WTC11 (cell line): ENCODE results near the gene SPRYD3. TPM values are rescaled to one million over a fixed set of nuclear protein-coding genes. Genes with fewer than 3 reads are reported as not detected.

Experiments used
- ATAC-seq: fragments of 200-7000 bp; cut with Tn5 transposase; 2 replicates; pipeline ENCODE4 v1.10.0; 2021; ENCODE audit warnings: mild to moderate bottlenecking, moderate library complexity
- CTCF ChIA-PET: fragments of 300-600 bp; sonication (Branson Sonifier 250); formaldehyde crosslinking; loops from one replicate; lab custom pipeline; 2021; ENCODE audit warnings: antibody characterized with exemption; lab: Charles Lee
- POLR2A ChIA-PET: fragments of 350-600 bp; sonication (Branson Sonifier 250); formaldehyde crosslinking; loops from one replicate; lab custom pipeline; 2021; ENCODE audit warnings: antibody characterized with exemption; lab: Charles Lee
- DNase-seq: peaks from one replicate; pipeline ENCODE4 v3.0.0; 2021; ENCODE audit warnings: low spot score
- H3K27ac Mint-ChIP-seq: 2 replicates; pipeline ENCODE4 v1.8.0; 2021; ENCODE audit warnings: mixed read lengths
- H3K27me3 Mint-ChIP-seq: 2 replicates; pipeline ENCODE4 v1.8.0; 2021; ENCODE audit warnings: low read depth, mild to moderate bottlenecking, moderate library complexity, mixed read lengths
- H3K36me3 Mint-ChIP-seq: 2 replicates; pipeline ENCODE4 v1.8.0; 2021; ENCODE audit warnings: mixed read lengths
- H3K4me1 Mint-ChIP-seq: 2 replicates; pipeline ENCODE4 v1.8.0; 2022; ENCODE audit warnings: mixed read lengths
- H3K4me3 Mint-ChIP-seq: 2 replicates; pipeline ENCODE4 v1.8.0; 2021; ENCODE audit warnings: mild to moderate bottlenecking, moderate library complexity, mixed read lengths
- H3K9me3 Mint-ChIP-seq: 2 replicates; pipeline ENCODE4 v1.8.0; 2021; ENCODE audit warnings: mixed read lengths
- ARID4B ChIP-seq: sonication (generic); formaldehyde crosslinking; IDR thresholded peaks from 2 replicates; pipeline ENCODE4 v1.8.0; 2023; ENCODE audit warnings: missing genetic modification reagents, mild to moderate bottlenecking, borderline replicate concordance
- CREB1 ChIP-seq: sonication (generic); formaldehyde crosslinking; IDR thresholded peaks from 2 replicates; pipeline ENCODE4 v1.8.0; 2023; ENCODE audit warnings: mild to moderate bottlenecking, missing genetic modification reagents
- CTCF ChIP-seq: fragments of 200-600 bp; IDR thresholded peaks from 2 replicates; pipeline ENCODE4 v1.8.0; 2022; ENCODE audit warnings: antibody characterized with exemption
- ETV6 ChIP-seq: sonication (generic); formaldehyde crosslinking; IDR thresholded peaks from 2 replicates; pipeline ENCODE4 v1.8.1; 2022; ENCODE audit warnings: mild to moderate bottlenecking, missing genetic modification reagents
- GABPB1 ChIP-seq: sonication (generic); formaldehyde crosslinking; IDR thresholded peaks from 2 replicates; pipeline ENCODE4 v1.8.1; 2023; ENCODE audit warnings: mild to moderate bottlenecking, missing genetic modification reagents
- GTF2I ChIP-seq: fragments of 250-450 bp; sonication (Bioruptor Pico); conservative IDR thresholded peaks from 2 replicates; pipeline ENCODE4 v1.4.0; 2021; ENCODE audit warnings: mild to moderate bottlenecking
- JAZF1 ChIP-seq: fragments of 250-450 bp; sonication (Bioruptor Pico); IDR thresholded peaks from 2 replicates; pipeline ENCODE4 v1.9.0; 2021; ENCODE audit warnings: moderate library complexity, mild to moderate bottlenecking, inconsistent platforms
- MLX ChIP-seq: sonication (generic); formaldehyde crosslinking; IDR thresholded peaks from 2 replicates; pipeline ENCODE4 v1.8.1; 2023; ENCODE audit warnings: mild to moderate bottlenecking, missing genetic modification reagents, moderate library complexity
- NFATC4 ChIP-seq: fragments of 250-450 bp; sonication (Bioruptor Pico); IDR thresholded peaks from 2 replicates; pipeline ENCODE4 v1.9.0; 2021; ENCODE audit warnings: mild to moderate bottlenecking
- NR1H2 ChIP-seq: sonication (generic); formaldehyde crosslinking; IDR thresholded peaks from 2 replicates; pipeline ENCODE4 v1.9.0; 2021; ENCODE audit warnings: mild to moderate bottlenecking, moderate library complexity, missing genetic modification reagents
- PREB ChIP-seq: sonication (generic); formaldehyde crosslinking; IDR thresholded peaks from 2 replicates; pipeline ENCODE4 v1.8.1; 2022; ENCODE audit warnings: mild to moderate bottlenecking, missing genetic modification reagents, moderate library complexity, borderline replicate concordance
- SP1 ChIP-seq: sonication (generic); formaldehyde crosslinking; conservative IDR thresholded peaks from 2 replicates; pipeline ENCODE4 v1.8.1; 2022; ENCODE audit warnings: missing genetic modification reagents
- TEAD1 ChIP-seq: sonication (generic); formaldehyde crosslinking; IDR thresholded peaks from 2 replicates; pipeline ENCODE4 v1.8.0; 2022; ENCODE audit warnings: mild to moderate bottlenecking, missing genetic modification reagents
- TEAD4 ChIP-seq: sonication (generic); formaldehyde crosslinking; IDR thresholded peaks from 2 replicates; pipeline ENCODE4 v1.8.0; 2022; ENCODE audit warnings: mild to moderate bottlenecking, missing genetic modification reagents
- ZNF281 ChIP-seq: sonication (generic); formaldehyde crosslinking; IDR thresholded peaks from 2 replicates; pipeline ENCODE4 v1.8.0; 2023; ENCODE audit warnings: mild to moderate bottlenecking, missing genetic modification reagents
- ZNF416 ChIP-seq: fragments of 250-450 bp; sonication (Bioruptor Pico); IDR thresholded peaks from 2 replicates; pipeline ENCODE4 v1.9.0; 2021; ENCODE audit warnings: mild to moderate bottlenecking, inconsistent platforms
- ZNF532 ChIP-seq: fragments of 250-450 bp; sonication (Bioruptor Pico); IDR thresholded peaks from 2 replicates; pipeline ENCODE4 v1.9.0; 2021; ENCODE audit warnings: mild to moderate bottlenecking, borderline replicate concordance
- total RNA-seq: library from RNA; stranded (reverse); gene quantifications from 3 replicates; pipeline ENCODE4 v1.2.3, GENCODE V29; 2021

The SPRYD3 gene
- total RNA-seq, 1 experiment from 2014 or later = 11.9 TPM

GRCh38 chr12:53049571-53050318 is 29.4 kb downstream of the SPRYD3 start, which contains the start of gene TNS2 (continued):
- TF ChIP-seq PREB (CRISPR knock-in tag) (no peak), TEAD1 (CRISPR knock-in tag) (0 out of 2 replicates have a peak, but pooled peaks have one; percentile 34), GTF2I (CRISPR knock-in tag) (no peak), CTCF (no peak), ZNF281 (CRISPR knock-in tag) (peak; percentile 80; the same call in 1 of the 2 replicates), ETV6 (CRISPR knock-in tag) (peak; percentile 99), MLX (CRISPR knock-in tag) (no peak), ZNF532 (CRISPR knock-in tag) (no peak), SP1 (0 out of 2 replicates have a peak, but pooled peaks have one; percentile 34), NR1H2 (CRISPR knock-in tag) (no peak), GABPB1 (CRISPR knock-in tag) (peak; percentile 13; the same call in 1 of the 2 replicates)

GRCh38 chr12:53048780-53049401 is 30.3 kb downstream of the SPRYD3 start:
- ChIA-PET POLR2A (interaction anchor here (0.6 to 1.0 kb wide), 5 partner anchors 14 to 152 kb away, joined by 3 to 7 read pairs (median 4); partner anchors contain the start of genes CSAD, EIF4B and ZNF740), CTCF (interaction anchor here (0.8 to 8.7 kb wide), 18 partner anchors 11 to 452 kb away, joined by 3 to 97 read pairs (median 7); partner anchors contain the start of genes AAAS, EIF4B, IGFBP6 and KRT8)
- H3K27me3 Mint-ChIP-seq = peaks cover 26% of the 10 kb centered on the region
- H3K36me3 Mint-ChIP-seq = peaks cover 7% of the 10 kb centered on the region
- no peaks in the 10 kb centered on the region for H3K9me3 Mint-ChIP-seq
- peak; percentile 58 for DNase-seq
- peaks cover 70% of the 10 kb centered on the region for H3K4me1 Mint-ChIP-seq
- peak; percentile 9 for ATAC-seq
- H3K27ac Mint-ChIP-seq = peak overlapping the region; percentile 85
- peak overlapping the region; percentile 62 for H3K4me3 Mint-ChIP-seq
- TF ChIP-seq ZNF416 = no peak
- TF ChIP-seq NFATC4 = no peak
- 0 out of 2 replicates have a peak, but pooled peaks have one; percentile 69 for TF ChIP-seq ARID4B (CRISPR knock-in tag)
- TF ChIP-seq JAZF1 (CRISPR knock-in tag) = no peak
- no peak for TF ChIP-seq CREB1 (CRISPR knock-in tag)
- peak; percentile 43; the same call in 1 of the 2 replicates for TF ChIP-seq TEAD4 (CRISPR knock-in tag)
